ENCODE data around the gene PCDH15. TPM values are rescaled to one million over a fixed set of nuclear protein-coding genes. Genes with fewer than 3 reads are reported as not detected.

PCDH15 gene
- total and polyA plus RNA-seq, 8 donors: 0.58 to 2.1 (median 1.2) TPM

DNA sequence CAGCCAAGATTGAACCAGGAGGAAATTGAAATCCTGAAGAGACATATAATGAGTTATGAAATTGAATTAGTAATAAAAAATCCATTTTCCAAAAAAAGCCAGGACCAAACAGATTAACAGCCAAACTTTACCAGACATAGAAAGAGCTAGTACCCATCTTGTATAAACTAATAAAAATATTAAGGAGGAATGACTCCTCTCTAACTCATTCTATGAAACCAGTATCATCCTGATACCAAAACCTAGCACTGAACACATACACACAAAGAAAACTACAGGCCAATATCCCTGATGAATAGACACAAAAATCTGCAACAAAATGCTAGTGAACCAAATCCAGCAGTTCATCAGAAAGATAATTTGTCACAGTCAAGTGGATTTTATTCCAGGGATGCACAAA lies 140.6 kb downstream of the PCDH15 start:
- peaks cover 0 to 2% of the 10 kb centered on the region in 2 donors for H3K9me3 ChIP-seq
- TF ChIP-seq, protein P1, sequence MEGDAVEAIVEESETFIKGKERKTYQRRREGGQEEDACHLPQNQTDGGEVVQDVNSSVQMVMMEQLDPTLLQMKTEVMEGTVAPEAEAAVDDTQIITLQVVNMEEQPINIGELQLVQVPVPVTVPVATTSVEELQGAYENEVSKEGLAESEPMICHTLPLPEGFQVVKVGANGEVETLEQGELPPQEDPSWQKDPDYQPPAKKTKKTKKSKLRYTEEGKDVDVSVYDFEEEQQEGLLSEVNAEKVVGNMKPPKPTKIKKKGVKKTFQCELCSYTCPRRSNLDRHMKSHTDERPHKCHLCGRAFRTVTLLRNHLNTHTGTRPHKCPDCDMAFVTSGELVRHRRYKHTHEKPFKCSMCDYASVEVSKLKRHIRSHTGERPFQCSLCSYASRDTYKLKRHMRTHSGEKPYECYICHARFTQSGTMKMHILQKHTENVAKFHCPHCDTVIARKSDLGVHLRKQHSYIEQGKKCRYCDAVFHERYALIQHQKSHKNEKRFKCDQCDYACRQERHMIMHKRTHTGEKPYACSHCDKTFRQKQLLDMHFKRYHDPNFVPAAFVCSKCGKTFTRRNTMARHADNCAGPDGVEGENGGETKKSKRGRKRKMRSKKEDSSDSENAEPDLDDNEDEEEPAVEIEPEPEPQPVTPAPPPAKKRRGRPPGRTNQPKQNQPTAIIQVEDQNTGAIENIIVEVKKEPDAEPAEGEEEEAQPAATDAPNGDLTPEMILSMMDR (IDR thresholded peaks at IDR 0.05): no peak
- intact Hi-C loops (cut with DNase I): no loop called here
- DNase-seq: no peak
- H3K27me3 ChIP-seq: no peaks in the 10 kb centered on the region
- H3K4me1 ChIP-seq: no peaks in the 10 kb centered on the region
- H3K36me3 ChIP-seq: no peaks in the 10 kb centered on the region
- ATAC-seq: no peak
- H3K4me3 ChIP-seq: no peak overlapping the region
- H3K27ac ChIP-seq: no peak overlapping the region

DNA sequence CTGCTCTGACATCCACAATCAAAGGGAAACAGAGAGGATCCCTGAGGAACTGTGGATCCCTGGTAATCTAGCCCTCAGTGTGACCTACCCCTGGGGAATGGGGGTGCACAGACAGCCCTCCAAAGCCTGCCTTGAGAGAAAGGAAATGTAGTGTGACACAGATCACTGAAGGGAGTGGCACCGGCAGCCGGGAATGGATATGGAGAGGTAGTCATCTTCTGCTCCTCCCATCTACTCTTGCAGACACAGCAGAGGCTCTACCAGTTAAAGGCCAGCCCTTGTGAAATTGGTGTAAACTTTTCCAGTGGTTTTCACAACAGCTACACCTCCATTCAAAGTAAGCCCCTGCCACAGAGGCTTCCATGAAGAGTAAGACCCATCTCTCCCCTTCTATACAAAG lies 144.4 kb downstream of the PCDH15 start:
- intact Hi-C loops (cut with DNase I): no loop called here
- H3K9me3 ChIP-seq: peaks cover 0 to 2% of the 10 kb centered on the region in 2 donors
- H3K27ac ChIP-seq: no peak overlapping the region
- DNase-seq (no peak), ATAC-seq (no peak)
- H3K4me3 ChIP-seq: no peak overlapping the region
- H3K4me1 ChIP-seq: no peaks in the 10 kb centered on the region
- no peaks in the 10 kb centered on the region for H3K36me3 ChIP-seq
- TF ChIP-seq, protein P1 (IDR thresholded peaks at IDR 0.05): no peak
- no peaks in the 10 kb centered on the region for H3K27me3 ChIP-seq

DNA sequence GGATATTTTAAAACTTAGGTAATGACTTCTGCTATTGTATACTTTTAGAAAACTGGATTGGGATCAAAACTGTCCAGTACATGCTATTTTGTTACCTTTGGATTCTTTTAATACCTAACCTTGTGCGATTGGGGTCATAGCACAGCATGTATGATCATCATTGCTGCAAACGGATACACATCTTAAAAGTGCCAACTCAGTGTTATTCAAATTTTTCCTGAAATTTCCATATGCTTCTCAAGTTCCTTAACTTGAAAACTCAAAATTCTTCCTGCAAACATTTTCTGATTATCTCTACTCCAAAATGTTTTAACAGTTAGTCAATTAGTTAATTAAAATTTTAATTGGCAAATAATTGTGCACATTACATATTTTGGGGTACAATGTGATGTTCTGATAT lies 147.5 kb downstream of the PCDH15 start:
- H3K9me3 ChIP-seq: peaks cover 0 to 2% of the 10 kb centered on the region in 2 donors
- no peak overlapping the region for H3K4me3 ChIP-seq
- no peak overlapping the region for H3K27ac ChIP-seq
- DNase-seq: no peak
- intact Hi-C loops (cut with DNase I): no loop called here
- H3K36me3 ChIP-seq: no peaks in the 10 kb centered on the region
- TF ChIP-seq, protein P1 (IDR thresholded peaks at IDR 0.05): no peak
- ATAC-seq: no peak
- no peaks in the 10 kb centered on the region for H3K4me1 ChIP-seq
- no peaks in the 10 kb centered on the region for H3K27me3 ChIP-seq

DNA sequence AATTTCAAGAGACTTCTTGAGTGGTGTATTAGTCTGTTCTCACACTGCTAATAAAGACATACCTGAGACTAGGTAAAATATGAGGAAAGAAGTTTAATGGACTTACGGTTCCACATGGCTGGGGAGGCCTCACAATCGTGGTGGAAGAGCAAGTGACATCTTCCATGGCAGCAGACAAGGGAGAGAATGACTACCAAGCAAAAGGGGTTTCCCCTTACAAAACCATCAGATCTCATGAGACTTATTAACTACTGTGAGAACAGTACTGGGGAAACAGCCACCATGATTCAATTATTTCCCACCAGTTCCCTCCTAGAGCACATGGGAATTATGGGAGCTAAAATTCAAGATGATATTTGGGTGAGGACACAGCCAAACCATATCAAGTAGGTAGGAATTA lies 150.5 kb downstream of the PCDH15 start:
- Histone ChIP-seq H3K9me3 (no peaks in the 10 kb centered on the region), H3K4me1 (no peaks in the 10 kb centered on the region), H3K27me3 (no peaks in the 10 kb centered on the region), H3K36me3 (no peaks in the 10 kb centered on the region), H3K27ac (no peak overlapping the region), H3K4me3 (no peak overlapping the region)
- intact Hi-C loops (cut with DNase I): no loop called here
- TF ChIP-seq, protein P1 (IDR thresholded peaks at IDR 0.05): no peak
- ATAC-seq (no peak), DNase-seq (no peak)

DNA sequence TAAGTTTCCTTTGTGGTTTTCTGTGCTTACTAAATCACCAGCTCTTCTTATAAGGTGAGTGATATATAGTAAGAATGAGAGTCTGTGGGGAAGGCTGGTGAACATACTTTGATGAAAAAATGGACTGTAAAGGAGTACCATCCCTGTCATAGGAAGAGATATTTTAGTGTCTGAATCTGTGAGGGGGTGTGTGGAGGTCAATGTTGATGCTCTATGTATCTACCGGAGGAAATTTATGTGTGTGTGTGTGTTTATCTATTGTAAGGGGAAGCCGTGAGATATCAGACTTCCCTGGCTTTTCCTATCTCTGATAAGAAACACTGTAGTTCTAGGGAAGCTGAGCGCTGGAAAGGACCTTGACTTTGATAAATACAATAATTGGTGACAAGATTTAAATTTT lies 179.0 kb downstream of the PCDH15 start:
- TF ChIP-seq, protein P1 (IDR thresholded peaks at IDR 0.05): no peak
- Histone ChIP-seq H3K9me3 (no peaks in the 10 kb centered on the region), H3K27ac (no peak overlapping the region), H3K4me3 (no peak overlapping the region), H3K4me1 (no peaks in the 10 kb centered on the region), H3K36me3 (no peaks in the 10 kb centered on the region), H3K27me3 (no peaks in the 10 kb centered on the region)
- ATAC-seq (no peak), DNase-seq (no peak)
- intact Hi-C loops (cut with DNase I): no loop called here

Measured in left lung (tissue), 10 donors.